Fibroblast of skin of left biceps (primary cell): ENCODE results near the gene GRID2IP.

Experiments used
- DNase-seq, 2 experiments: peaks; one replicate each; pipeline ENCODE4 v3.0.0-alpha.2; 2013; ENCODE audit warnings: low read depth in 2 of 2

The GRID2IP gene

DNA sequence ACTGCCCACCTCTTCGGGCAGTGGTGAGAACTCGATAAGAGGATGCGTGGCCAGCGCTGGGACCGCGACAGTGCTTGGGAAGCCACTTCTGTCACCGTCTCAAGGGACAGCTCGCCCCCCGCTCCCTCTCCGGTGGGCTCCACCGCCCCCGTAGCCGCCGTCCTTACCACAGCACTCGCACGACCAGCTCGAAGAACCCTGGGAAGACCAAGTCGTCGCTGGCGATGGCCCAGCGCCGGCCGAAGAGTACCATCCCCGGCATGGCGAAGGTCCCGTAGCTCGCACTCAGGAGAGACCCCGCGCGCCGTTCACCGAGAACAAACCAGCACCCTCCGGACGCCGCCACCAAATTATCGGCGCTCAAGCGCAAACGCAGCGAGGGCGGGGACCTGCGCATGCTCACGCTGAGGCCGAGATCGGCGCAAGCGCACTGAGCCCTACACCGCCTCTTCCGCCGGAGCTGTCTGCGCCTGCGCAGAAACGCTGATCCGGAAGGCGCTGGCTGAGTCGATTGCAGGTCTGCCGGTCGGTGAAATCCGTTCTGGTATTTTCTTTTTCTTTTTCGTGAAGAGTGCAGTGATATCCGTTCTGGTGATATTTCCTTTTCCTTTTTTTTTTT lies 103.6 kb downstream of the GRID2IP start, which contains the start of gene DAGLB:
Gene DAGLB, minus strand, starts transcription at position 374 of the 619 bp plus-strand sequence. Its CDS starts 112 bp downstream, at position 262.
- peak; percentile 62 to 68 for DNase-seq
